ENCODE results near the gene TEAD3.

The TEAD3 gene

GRCh38 chr6:35512006-35512405 is 15.1 kb upstream of the TEAD3 start:
- DNase-seq (ENCODE audit: low read depth), result no peak

GRCh38 chr6:35511562-35511941 is 14.7 kb upstream of the TEAD3 start:
- DNase-seq (ENCODE audit: low read depth), result no peak

GRCh38 chr6:35510916-35511561 is 14.2 kb upstream of the TEAD3 start:
- DNase-seq (ENCODE audit: low read depth), result no peak

GRCh38 chr6:35508542-35508941 is 11.7 kb upstream of the TEAD3 start:
- no peak for DNase-seq (ENCODE audit: low read depth)

DNA sequence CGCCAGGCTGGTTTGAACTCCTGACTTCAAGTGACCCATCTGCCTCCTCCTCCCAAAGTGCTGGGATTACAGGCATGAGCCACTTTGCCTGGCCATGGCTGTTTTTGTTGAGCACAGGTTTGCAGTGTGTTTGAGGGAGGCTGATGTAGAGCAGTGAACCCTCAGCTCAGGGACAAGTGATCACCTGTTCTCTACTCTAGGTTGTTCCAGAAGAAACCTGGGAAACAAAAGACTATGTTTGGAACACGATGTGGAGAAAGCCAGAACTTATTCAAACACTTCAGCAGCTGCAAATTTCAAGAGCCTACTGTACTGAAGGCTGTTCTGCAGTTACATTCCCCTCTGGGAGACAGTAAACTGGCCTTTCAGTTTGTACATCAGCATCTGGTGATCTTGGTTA is 11.1 kb upstream of the TEAD3 start:
- DNase-seq (ENCODE audit: low read depth), result no peak

GRCh38 chr6:35507221-35507620 is 10.3 kb upstream of the TEAD3 start:
- no peak for DNase-seq (ENCODE audit: low read depth)

- no peak for DNase-seq (ENCODE audit: low read depth)
Observed at GRCh38 chr6:35506536-35506935, 9.7 kb upstream of the TEAD3 start.

- DNase-seq (ENCODE audit: low read depth), result no peak
Observed at GRCh38 chr6:35505999-35506412, 9.1 kb upstream of the TEAD3 start.

GRCh38 chr6:35503534-35503933 is 6.7 kb upstream of the TEAD3 start:
- DNase-seq (ENCODE audit: low read depth), result no peak

GRCh38 chr6:35501784-35502183 is 4.9 kb upstream of the TEAD3 start:
- no peak for DNase-seq (ENCODE audit: low read depth)

GRCh38 chr6:35500782-35501181 is 3.9 kb upstream of the TEAD3 start:
- DNase-seq (ENCODE audit: low read depth), result no peak

- no peak for DNase-seq (ENCODE audit: low read depth)
Observed at GRCh38 chr6:35499372-35499771, 2.5 kb upstream of the TEAD3 start.

DNA sequence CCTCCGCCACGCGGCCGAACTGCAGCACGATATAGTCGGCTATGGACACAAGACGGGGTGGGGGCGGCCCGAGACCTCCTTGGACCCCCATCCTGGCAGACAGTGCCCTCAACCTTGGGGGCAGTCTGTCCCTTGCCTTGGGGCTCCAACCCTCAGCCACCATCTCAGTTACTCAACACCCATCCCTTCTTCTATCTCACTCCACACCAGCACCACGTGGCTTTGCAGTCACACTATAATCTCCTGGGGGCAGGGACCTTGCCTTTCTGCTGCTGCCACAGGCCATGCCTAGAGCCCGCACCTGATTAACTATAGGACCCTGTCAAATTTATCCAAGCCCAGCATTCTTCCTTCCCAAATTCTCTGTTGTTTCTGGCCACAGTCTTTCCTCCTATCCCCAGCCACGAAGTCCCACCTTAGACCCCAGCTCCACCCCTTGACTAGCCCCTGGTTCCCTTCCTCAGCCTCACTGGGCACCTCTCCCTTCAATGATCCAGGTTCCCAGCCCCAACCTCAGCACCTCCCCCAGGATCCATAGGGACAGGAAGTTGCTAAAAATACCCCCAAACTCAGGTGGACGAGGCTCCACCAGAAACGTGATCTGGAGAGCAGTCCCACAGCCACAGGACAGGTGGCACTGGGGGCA is 1.7 kb upstream of the TEAD3 start:
- no peak for DNase-seq (ENCODE audit: low read depth)

- no peak for DNase-seq (ENCODE audit: low read depth)
Observed at GRCh38 chr6:35497571-35498421, 917 bp upstream of the TEAD3 start.

DNA sequence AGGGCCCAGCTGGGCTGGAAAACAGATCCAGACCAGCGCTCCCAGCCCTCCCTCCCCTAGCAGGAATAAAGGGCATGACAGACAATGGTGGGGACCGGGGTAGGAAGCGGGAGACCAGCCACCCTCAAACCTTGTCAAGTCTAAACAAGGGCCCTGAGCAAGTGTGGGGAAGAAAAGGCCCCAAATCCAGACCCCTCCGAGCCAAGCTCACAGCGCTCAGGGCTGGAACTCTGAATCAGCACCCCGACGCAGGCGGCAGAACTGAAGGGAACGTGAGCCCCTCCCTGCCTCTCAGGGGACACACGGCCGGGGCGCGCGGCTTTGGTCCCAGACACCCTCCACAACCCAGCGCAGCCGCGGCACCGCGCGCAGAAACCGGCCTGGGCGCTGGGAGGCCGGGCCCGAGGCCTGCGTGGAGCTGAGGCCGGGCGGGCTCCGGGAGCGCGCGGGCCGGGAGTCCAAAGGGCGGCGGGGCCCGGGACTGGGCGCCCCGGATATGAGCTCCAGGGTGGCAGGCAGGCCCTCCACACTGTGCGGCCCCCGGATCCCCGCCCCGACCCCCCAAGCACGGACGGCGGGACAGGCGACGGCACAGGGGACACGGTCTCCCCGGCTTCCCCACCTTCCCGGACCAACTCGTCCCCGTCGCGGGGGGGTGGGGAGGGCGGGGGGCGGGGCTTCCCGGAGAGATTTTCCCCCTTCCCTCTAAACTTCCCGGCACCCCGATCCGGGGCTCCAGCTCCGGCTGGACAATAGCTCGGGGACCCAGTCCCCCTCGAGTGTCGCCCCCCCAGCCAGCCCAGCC is 641 bp downstream of the TEAD3 start:
- DNase-seq (ENCODE audit: low read depth), result no peak

GRCh38 chr6:35495258-35496035 is 1.4 kb downstream of the TEAD3 start:
- no peak for DNase-seq (ENCODE audit: low read depth)

- no peak for DNase-seq (ENCODE audit: low read depth)
Observed at GRCh38 chr6:35494161-35494563, 2.7 kb downstream of the TEAD3 start.

DNA sequence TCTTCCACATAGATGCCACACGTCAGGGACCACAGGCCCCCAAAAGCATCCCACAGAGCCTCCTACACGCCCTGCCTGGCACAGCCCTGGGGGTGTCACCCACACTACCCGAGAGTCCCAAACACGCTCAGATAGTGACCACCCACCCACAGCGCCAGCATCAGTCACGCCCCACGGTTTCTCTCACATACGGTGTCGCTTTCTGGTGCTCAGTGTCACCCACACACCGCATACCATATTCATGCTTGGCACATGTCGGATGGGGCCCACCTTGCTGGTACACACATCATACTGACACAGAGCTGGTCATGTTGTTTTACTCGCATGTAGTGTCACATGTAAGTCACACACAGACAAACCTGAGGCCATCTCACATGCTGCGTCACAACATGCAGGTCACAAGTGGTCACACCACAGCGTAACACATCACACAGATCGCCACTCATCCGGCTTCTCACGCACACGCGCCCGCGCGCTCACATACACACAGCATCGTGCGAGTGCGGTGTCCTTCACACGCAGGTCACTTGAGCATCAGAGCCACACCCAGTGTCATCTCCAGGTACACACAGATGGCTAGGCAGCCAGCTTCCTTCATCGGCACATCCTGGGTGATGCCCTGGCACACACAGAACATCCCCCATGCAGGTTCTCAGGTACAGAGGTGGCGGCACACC is 3.4 kb downstream of the TEAD3 start:
- no peak for DNase-seq (ENCODE audit: low read depth)

GRCh38 chr6:35492974-35493284 is 4.0 kb downstream of the TEAD3 start:
- no peak for DNase-seq (ENCODE audit: low read depth)

DNA sequence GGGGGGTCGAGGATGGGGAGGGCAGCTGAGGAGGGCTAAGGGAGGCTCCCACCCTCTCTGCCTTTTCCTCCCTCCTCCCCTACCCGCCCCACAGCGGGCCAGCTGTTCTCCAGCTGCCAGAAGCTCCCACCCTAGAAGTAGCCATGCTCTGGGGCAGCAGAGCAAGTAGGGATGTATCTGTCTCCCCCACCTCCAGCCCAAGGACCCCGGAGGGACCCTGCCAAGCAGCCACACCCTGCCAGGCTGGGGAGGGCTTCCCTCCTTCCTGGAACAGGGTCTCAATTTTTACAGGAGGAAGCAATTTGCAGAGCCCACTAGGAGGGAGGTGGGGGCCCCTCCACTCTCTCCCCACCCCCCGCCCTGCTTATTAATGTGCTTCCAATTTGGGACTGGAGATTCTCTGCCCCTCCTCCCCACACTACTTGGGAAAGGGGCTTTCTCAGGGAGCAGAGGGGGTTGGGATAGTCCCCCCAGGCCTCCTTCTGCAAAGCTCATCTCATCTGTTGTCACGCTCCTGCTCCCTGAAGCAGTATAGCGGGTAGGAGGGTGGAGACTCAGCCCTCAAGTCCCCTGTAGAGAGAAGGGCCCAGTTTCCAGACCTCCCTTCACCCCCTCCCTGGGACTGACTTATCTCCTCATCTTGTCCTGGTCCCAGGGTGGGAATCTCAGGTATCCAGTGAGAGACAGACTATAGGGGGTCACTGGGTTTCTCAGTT is 4.5 kb downstream of the TEAD3 start:
- no peak for DNase-seq (ENCODE audit: low read depth)

All from non-pigmented ciliary epithelial cell (primary cell).